H1 (cell line): Measurements from ENCODE around the gene SSH2. TPM values are rescaled to one million over a fixed set of nuclear protein-coding genes. Genes with fewer than 3 reads are reported as not detected.
A peak's percentile ranks its signal among the peaks of the same experiment; 100 is the strongest.

Experiments
- CHD7 ChIP-seq: fragments of 300-600 bp; sonication (generic); IDR thresholded peaks from 2 replicates; pipeline ENCODE4 v1.7.1; 2012; ENCODE audit warnings: low read length, moderate library complexity, mild to moderate bottlenecking, inconsistent platforms; ENCODE audit not compliant: insufficient replicate concordance
- CTCF ChIP-seq, 3 experiments: IDR thresholded peaks; 1 replicate in 2 of 3; 2 replicates in 1 of 3; pipeline versions ENCODE4 v1.5.1 to v1.6.1; 2011; ENCODE audit warnings: low read length in 3 of 3, mild to moderate bottlenecking in 3 of 3, inconsistent platforms in 2 of 3, low read depth in 1 of 3, moderate library complexity in 1 of 3; ENCODE audit not compliant: insufficient read depth in 1 of 3; ENCODE audit errors: control extremely low read depth in 1 of 3
- POLR2AphosphoS5 ChIP-seq: IDR thresholded peaks from 2 replicates; pipeline ENCODE4 v1.6.1; 2011; ENCODE audit warnings: low read depth, low read length
- RAD21 ChIP-seq, 2 experiments: IDR thresholded peaks in 1 of 2; conservative IDR thresholded peaks in 1 of 2; 2 replicates each; pipeline ENCODE4 v1.6.1; 2011; ENCODE audit warnings: low read depth in 2 of 2, low read length in 2 of 2, improper control_type of control experiment in 1 of 2, inconsistent platforms in 1 of 2, mild to moderate bottlenecking in 1 of 2, moderate library complexity in 1 of 2
- RBBP5 ChIP-seq: IDR thresholded peaks from 2 replicates; pipeline ENCODE4 v1.7.1; 2012; ENCODE audit warnings: low read depth, mild to moderate bottlenecking, inconsistent platforms, low read length, moderate library complexity, borderline replicate concordance
- RNF2 ChIP-seq: fragments of 200-900, 300-1000 bp; sonication (generic); IDR thresholded peaks from 2 replicates; pipeline ENCODE4 v1.7.1; 2016; ENCODE audit warnings: borderline replicate concordance, low read depth, mild to moderate bottlenecking, antibody characterized with exemption, low read length; ENCODE audit not compliant: poor library complexity, severe bottlenecking; ENCODE audit errors: missing control alignments
- SRF ChIP-seq: IDR thresholded peaks from 2 replicates; pipeline ENCODE4 v1.6.1; 2011; ENCODE audit warnings: mild to moderate bottlenecking, low read depth, low read length, moderate library complexity
- TCF12 ChIP-seq: IDR thresholded peaks from 2 replicates; pipeline ENCODE4 v1.6.1; 2011; ENCODE audit warnings: low read depth, mild to moderate bottlenecking, low read length
- polyA plus RNA-seq, 7 experiments: library from polyadenylated mRNA; depleted of rRNA in 3 of 7; stranded (reverse) in 5 of 7; unstranded in 2 of 7; fragments of >200 nt in 5 of 7; fragments of 200-250 nt in 2 of 7; gene quantifications; 1 replicate in 5 of 7; 2 replicates in 1 of 7; 4 replicates in 1 of 7; pipeline versions ENCODE4 v1.2.1 to v1.2.3, GENCODE V29; 2011 to 2013; ENCODE audit warnings: missing spikeins in 2 of 7, mixed read lengths in 2 of 7
- total RNA-seq: library from RNA; stranded (reverse); fragmentation: NEBNext Ultra II Directional; extraction: Animal tissue kit (Norgen Biotek cat#: 25700); gene quantifications from 2 replicates; pipeline ENCODE4 v1.2.1, GENCODE V29; 2021

SSH2 gene
- total and polyA plus RNA-seq, 2 of the 8 experiments (the other 6 are each of a cell fraction or from before 2014, with no cell fraction given): 5.2 to 15.9 TPM

GRCh38 chr17:29933379-29933778, 3.4 kb upstream of the SSH2 start (continued):
- TF ChIP-seq CHD7 (no peak), SRF (no peak), TCF12 (no peak), RBBP5 (no peak), POLR2AphosphoS5 (no peak), CTCF (IDR thresholded peaks at IDR 0.05; ENCODE audit: control extremely low read depth in 1 of 3, insufficient read depth in 1 of 3, low read depth in 1 of 3, low read length in 3 of 3) (peak in 2 of 3 experiments; percentile 30 to 43; a peak in 2 of 4 replicates), RNF2 (no peak), RAD21 (IDR thresholded peaks at IDR 0.05 in 1 of 2, conservative IDR thresholded peaks at IDR 0.05 in 1 of 2; ENCODE audit: low read depth in 2 of 2, low read length in 2 of 2) (peak; percentile 41 to 52; a peak in 3 of 4 replicates)
